Nucleus accumbens (tissue), 56 donors: ENCODE results near the gene CEP112.

Source experiments
- DNase-seq, 56 donors: peaks; one replicate each; lab custom pipeline; 2025; lab: John Stamatoyannopoulos, UW

The CEP112 gene

DNA sequence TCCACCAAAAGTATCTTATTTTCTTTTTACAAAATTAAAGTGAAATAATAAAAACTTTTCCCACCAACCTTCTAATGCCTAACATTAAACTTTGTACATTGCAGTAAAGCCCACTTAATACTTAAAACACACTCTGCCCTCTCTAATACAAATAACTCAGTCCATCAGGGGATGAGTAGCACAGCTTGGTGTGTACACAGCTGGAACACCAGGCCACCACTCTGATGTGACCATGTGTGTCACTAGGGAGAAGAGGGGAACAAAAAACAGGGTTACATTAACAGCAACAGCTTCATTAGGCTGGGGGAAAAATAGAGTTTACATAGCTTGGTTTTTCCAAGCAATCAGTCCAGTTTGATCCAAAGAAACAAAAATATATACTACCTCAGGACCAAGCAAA is 295.0 kb downstream of the CEP112 start:
- no peak for DNase-seq

GRCh38 chr17:65895969-65896368 is 296.0 kb downstream of the CEP112 start:
- no peak for DNase-seq

DNA sequence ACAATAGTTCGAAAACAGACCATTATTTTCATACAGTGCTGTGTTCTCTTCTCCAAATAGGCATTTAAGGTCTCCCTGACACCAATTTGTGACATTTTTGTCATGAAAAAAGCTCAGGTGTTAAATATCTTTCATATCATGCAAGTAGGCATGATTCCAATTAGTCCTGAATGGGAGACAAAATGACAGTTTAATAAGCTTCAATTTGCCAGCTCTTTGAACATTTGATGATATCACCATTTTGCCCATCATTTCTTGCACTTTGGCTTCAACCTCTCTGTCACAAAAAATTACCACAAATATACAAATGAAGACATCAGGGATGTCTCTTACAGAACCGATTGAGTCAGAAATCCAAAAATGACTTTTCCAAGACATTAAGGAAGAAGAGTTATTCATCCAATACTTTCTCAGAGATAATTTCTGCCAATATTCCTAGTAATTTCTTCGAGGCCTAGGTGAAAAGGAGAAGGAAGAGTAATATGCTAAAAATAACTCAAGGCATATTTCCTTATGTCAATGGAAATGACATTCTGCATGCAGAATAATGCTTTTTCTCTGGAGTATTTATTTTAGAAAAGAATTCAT is 298.1 kb downstream of the CEP112 start:
- DNase-seq: no peak

- DNase-seq: no peak
These were observed 299.0 kb downstream of the CEP112 start for GRCh38 chr17:65892912-65893377.

GRCh38 chr17:65891231-65891735 is 300.6 kb downstream of the CEP112 start:
- DNase-seq: no peak

DNA sequence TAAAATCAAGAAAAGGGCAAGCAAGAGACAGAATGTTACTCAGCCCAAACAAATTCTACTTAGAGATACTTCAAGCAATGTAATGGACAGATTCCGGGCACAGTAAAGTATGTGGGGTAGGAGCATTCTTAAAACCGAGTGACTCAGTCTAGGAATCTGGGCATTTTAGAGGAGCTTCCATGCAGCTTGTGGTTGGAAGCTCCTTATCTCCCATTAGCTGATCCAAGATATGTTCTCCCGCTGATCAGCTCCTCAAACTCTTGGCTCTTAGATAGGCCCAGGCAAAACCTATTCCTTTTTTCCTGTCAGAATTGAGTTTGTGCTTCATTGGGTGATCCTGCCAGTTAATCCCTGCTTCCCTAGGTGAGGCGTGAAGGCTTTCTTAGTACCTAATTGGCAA is 303.3 kb downstream of the CEP112 start:
- DNase-seq: no peak

DNA sequence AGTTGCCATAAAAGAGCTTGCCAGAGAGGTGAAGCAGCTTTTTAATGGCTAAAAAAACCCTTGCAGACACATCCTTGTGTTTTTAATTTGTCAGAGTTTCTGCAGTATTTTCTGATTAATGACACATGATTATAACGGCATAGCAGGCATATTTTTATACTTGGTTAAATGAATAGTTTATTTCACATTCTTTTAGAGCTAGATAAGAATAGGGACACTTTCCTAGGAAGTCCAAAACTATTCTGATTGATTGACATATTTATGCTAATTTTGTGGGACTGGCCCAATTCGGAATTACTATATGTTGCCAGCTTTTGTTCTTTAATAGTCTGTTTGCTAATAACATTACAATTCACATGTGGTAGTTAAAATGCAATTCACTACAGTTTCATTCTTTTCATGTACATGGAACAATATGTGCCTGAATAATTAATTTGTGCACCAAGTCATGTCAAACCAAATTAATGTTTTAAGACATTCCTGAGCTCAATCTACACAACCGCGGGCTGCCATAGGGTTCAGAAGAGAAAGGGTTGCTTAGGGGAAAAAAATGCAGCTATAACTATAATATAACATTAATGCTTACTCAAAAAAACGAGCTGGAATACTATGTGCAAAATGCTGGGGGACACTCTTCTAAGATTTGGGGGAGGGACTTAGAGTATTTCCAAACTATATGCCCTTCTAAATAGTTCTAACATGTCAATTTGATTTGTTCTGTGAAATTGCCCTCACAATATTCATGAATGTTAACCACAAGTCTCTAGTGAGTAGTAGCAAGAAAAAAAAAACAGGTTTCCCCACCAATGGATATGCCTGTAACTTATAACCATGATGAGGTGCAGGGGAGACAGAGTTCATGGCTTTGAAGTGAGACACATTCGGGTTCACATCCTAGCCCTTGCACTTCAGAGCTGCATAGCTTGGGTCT is 305.4 kb downstream of the CEP112 start:
- no peak for DNase-seq

DNA sequence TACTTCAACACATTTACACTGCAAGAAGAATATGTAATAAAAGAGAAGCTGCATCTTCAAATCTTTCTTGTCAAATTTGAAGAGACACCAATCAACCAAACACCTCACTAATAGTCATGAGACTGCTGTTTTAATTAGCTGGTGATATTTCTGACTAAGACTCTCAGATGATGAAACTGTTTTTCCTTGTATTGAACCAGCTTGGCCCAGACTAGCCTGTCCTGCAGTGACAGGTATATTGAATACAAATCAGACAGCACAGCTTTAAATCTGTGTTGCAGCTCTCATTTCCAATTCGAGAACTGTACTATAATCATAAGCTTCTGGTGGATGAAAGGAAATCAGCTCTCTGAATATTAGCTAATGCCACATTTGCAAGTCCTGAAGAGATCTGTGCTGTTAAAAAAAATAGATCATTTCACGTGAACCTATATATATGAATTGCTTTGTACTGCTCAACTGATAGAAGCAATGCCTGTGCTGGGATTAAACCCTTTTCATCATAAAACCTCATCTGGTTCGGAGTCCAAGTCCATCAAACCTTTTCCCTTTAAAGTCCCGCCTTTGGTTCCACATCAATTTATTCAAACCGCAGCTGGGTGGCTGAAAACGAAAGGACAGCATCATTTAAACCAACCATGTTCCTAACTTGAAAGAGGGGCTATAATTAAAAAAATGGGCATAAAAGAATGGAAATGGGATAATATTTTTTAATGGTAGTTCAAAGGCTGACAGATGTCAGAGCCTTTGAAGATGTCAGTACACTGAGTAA is 306.2 kb downstream of the CEP112 start:
- no peak for DNase-seq

DNA sequence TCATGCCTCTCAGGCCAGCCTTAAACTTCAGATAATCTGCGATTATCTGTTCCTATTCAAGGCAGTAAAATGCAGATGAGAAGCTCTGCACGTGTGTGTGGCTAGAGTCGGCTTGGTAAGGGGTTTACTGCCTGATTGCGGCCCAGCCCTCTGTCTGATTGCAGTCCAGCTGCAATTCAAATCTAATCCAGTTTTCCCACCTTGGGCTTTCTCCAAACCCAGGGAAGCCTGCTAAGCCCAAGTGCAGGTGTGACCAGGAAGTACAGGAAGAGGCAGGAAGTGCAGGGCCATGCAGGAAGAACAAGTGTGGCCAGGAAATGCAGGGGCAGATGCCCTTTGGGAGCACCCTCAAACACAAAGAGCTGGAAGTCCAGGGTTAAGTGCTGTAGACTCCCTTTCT is 314.9 kb downstream of the CEP112 start:
- no peak for DNase-seq

DNA sequence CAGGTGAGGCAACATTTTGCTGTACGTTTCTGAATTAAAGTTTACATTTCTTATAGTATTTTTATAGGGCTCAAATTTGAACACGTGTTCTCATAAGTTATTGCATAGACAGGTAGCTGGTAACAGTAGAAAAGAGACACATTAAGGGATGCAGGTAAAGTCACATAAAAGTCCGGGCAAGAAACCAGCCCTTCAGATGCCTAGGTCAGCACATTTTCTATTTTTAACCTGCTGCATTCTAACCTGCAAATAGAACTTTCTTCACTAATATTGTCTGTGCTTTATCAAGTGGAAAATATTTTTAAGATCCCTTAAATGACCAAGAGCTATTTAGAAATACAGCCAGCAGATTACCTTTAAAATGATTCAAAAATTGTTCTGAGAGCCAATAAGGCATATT is 323.1 kb downstream of the CEP112 start:
- no peak for DNase-seq

GRCh38 chr17:65867014-65867413 is 324.9 kb downstream of the CEP112 start:
- no peak for DNase-seq

DNA sequence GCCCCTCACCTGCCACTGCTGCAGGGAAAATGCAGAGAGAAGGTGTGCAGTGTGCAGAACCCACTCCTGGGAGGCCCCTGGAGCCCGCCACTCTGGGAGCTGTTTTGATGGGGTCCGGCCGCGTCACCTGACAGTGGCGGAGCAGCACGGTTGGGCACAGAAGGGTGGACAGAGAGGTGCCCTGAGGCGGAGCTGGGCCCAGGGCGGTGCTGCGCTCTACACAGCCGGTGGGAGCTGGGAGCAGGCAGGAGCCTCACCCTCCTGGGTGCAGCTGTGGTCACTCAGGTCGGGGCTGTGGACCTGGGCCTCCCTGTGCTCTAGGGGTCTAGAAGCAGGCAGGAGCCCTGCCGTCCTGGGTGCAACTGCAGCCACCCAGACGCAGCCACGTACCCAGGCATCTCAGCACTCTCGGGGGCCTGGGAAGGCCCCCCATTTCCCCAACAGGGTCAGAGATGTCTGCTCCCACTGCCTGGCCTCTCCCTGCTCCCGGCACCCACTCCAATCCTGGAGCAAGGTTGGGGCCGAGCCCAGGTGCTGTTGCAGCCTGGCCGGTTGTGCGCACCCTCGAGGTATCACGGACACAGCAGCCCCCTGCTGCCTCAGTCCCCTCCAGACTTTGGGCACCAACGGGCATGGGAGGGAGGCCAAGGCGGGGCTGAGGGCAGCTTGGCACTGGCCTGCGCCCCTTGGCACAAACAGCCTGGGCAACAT is 326.1 kb downstream of the CEP112 start:
- no peak for DNase-seq

DNA sequence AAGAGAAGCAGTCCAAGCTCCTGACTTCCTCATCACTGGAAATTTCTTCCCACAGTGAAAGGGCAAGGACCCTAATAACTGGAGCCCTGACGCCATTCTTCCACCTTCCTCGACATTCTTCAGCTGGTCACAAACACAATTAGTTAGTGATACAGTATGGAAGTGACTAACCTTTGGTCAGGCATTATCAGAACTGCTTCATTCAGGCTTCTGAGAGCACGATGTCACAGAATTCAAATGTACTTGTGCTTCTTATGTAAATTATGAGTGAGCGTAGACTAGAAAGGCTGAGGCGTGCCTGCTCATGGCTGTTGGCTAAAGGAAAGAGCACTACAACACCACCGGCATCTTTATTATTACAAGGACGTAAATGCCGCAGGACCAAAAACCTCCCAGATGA is 327.5 kb downstream of the CEP112 start:
- no peak for DNase-seq

DNA sequence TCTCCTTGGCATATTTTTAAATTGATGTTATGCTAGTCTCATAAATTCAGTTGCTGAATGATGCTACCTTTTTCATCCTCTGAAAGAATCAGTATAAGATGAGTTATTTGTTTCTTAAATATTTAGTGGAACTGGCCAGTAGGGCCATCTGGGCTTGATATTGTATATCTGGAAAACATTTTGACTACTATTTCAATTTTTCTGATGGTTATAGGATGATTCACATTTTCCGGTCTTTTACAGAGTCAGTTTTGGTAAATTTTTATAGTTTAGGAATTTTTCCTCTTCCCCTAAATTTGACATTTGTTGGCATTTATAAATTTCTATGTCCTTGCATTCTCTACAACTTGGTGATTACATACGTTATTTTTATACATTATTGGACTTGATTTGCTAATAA is 334.2 kb downstream of the CEP112 start:
- no peak for DNase-seq

- no peak for DNase-seq
These were observed 335.1 kb downstream of the CEP112 start for GRCh38 chr17:65856865-65857264.

- no peak for DNase-seq
These were observed 336.3 kb downstream of the CEP112 start for GRCh38 chr17:65855675-65856074.

GRCh38 chr17:65855245-65855644 is 336.7 kb downstream of the CEP112 start:
- DNase-seq: no peak

DNA sequence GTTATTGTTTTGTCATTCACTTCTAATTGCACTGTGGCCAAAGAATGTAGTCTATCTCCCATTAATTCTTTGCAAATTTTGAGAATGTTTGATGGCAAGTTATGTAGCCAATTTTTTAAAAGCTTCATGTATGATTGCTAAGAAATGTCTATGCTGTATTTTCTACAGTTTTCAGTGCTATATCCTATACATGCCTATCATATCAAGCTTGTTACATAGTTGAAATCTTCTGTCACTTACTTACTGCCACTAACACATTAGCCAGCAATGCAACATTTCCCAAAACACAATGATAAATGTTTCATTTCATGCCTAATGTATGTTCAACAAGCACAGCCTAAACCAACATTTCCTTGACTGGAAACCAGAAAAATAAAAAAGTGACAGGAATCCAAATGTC is 338.1 kb downstream of the CEP112 start:
- no peak for DNase-seq

DNA sequence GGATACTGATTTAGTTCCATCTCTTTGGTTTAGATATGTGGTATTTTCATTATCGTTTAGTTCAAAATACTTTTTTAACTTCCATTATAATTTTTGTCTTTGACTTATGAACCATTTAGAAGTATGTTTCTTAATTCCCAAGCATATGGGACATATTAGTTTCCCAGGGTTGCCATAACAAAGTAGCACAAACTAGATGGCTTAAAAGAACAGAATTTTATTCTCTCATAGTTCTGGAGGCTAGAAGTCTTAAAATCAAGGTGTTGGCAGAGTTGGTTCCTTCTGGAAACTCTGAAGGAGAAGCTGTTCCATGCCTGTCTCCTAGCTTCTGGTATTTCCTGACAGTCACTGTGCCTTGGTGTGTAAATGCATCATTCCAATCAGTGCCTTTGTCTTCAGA is 339.0 kb downstream of the CEP112 start:
- no peak for DNase-seq

DNA sequence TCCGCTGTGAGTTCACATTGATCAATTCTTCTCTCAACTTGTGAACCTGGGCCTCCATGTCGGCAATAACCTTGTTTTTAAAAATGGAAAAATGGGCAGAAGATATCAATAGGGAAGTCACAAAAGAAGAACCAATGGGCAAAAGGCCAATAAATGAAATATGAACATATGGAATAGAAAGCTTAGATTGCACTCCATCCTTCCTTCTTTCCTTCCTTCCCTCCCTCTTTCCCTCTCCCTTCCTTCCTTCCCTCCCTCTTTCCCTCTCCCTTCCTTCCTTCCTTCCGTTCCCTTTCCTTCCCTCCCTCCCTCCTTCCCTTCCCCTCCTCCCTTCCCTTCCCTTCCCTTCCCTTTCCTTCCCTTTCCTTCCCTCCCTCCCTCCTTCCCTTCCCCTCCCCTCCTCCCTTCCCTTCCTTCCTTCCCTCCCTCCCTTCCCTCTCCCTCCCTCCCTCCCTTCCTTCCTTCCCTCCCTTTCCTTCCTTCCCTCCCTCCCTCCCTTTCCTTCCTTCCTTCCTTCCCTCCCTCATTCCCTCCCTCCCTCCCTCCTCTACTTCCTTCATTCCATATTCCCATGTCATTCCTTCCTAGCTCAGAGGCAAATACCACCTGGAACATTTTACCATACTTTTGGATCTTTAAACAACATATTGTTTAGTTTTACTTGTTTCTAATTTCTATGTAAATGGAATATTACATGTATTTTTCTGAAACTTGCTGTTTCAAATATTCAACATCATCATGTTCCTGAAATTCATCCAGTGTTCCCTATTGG is 339.8 kb downstream of the CEP112 start:
- DNase-seq: no peak
